ENCODE data around the gene RGSL1.

- TF ChIP-seq CTCF (conservative IDR thresholded peaks at IDR 0.05 in 1 of 2, IDR thresholded peaks at IDR 0.05 in 1 of 2; ENCODE audit: extremely low read depth in 1 of 2, insufficient read depth in 1 of 2, low read depth in 1 of 2, low read length in 2 of 2): no peak
- TF ChIP-seq EZH2 (IDR thresholded peaks at IDR 0.05; ENCODE audit: borderline replicate concordance, low read length): no peak
These were observed 75.4 kb downstream of the RGSL1 start for GRCh38 chr1:182525342-182525741.
